ENCODE data around the gene LDHA.

Gene LDHA

GRCh38 chr11:18394275-18394927 is at the start of gene LDHA:
TSS of gene LDHA (plus strand) at chr11:18394563. CDS start at chr11:18396843, 2,280 bp downstream.
- peak; percentile 78 for DNase-seq

- no peak for DNase-seq
These were observed 46.8 kb upstream of the LDHA start for GRCh38 chr11:18347471-18348125.

GRCh38 chr11:18352581-18352980 is 41.8 kb upstream of the LDHA start:
- no peak for DNase-seq

DNA sequence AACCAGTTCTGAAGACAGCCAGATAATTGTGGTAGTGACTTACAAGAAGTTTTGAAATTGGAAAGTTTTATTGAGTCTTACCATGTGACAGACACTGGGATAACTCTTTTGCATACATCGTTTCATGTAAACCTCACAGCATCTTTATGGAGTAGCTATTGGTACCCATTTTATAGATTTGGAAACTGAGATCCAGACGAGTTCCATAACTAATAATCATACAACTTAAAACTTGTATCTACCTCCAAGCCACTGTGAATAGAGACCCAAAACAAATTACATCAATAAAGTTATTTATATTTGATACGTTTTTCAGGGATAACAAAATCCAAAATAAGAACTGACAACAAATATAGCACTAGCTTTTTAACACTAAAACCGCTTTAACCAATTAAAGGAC is 35.7 kb upstream of the LDHA start:
- DNase-seq = no peak

DNA sequence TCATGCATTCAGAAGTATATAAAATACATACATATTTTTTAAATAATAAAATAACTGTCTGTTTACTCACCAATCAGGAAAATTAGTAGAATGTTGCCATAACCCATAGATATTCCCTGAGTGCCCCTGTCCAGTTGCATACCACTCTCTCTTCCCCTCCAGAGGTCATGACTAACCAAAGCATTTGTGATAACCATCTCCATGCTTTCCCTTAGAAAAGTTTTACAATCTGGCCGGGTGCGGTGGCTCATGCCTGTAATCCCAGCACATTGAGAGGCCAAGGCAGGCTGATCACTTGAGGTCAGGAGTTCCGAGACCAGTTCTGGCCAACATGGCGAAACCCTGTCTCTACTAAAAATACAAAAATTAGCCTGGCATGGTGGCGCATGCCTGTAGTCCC is 33.2 kb upstream of the LDHA start:
- no peak for DNase-seq

GRCh38 chr11:18364495-18365073 is 29.8 kb upstream of the LDHA start:
- no peak for DNase-seq

DNA sequence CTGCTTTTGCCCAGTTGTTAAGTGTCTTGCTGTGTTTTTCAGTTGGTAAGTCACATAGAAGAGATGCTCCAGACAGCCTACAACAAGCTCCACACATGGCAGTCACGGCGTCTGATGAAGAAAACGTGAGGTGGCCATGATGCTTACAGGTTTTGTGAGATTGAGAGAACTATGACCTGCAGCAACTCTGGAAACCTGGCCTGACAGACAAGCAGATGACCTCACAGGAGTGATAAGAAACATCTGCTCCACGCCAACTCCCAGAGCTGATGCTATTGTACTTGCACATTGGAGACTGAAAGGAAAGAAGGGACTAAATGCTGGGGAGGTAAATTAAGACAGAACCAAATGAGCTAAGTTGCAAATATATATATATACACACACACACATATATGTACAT is 28.6 kb upstream of the LDHA start:
- DNase-seq = no peak

DNA sequence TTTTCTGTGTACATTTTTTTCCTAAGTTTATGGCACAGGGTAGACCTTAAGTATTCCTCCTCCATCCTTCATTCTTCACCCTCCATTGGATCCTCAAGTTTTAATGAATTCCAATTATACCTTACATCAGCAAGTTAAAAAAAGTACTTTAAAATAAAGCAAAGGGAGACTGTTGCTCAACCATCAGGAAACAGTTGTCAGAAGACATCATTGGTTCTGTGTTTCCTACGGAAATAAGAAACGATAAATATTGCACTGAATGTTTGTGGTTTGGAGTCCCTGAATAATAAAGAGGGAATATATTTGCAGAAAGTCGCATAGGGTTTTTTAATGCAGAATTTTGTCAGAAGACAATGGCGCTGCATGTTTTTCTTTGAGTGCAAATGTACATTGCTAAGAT is 28.1 kb upstream of the LDHA start:
- DNase-seq = no peak

- no peak for DNase-seq
These were observed 26.9 kb upstream of the LDHA start for GRCh38 chr11:18367431-18367830.

DNA sequence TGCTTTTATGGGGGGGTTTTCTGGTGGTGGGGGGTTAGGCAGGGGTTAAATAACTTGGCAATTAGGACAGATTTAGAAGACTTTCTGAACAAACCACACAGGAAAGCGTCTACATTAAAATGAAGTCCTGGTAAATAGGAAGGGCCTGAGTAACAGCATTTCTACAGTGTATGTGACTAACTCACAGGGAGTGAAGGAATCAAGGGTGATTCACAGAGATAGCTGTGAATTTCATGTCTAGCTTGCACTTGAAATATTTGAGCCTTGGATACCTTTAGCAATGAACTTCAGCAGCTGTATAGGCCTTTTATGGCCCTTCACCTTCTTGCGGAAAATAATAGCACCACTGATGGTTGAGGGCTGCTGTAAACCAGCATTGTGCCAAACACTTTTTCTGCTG is 26.1 kb upstream of the LDHA start:
- DNase-seq = no peak

DNA sequence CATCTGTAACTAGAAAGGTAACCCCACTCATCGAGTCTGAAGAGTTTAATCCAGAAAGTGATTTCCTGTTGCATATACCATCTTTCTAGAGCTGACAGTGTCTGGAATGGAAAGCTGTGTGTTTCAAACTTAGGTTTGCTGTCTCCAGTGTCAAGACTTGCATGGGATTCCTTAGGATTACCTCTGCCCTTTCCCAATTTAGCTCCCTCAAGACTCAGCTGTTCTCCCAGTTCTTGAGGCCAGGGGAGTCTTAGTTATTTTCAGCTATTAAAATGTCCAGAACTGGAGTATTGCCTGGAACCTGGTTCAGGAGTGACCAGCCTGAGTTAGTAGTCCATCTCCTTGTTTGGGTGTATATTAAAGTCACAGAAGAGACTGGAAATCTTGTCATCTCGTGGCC is 25.0 kb upstream of the LDHA start:
- DNase-seq = no peak

DNA sequence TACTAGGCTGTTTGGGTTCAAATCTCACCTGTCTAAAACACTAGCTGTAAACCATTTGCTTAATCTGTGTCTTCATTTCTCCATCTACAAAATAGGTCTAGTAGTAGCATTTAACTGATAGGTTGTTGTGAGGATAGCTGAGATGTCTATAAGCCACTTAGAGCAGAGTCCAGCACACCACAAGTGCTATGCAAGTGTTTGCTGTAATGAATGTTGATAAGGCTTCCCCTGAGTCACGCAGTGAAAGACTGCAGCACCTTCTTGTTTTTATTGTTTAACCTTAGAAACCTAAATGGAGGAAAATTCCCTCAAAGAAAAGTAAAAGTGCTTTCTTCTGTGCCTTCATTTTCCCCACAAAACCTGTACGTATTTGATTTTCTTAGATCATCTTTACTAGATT is 23.1 kb upstream of the LDHA start:
- no peak for DNase-seq

DNA sequence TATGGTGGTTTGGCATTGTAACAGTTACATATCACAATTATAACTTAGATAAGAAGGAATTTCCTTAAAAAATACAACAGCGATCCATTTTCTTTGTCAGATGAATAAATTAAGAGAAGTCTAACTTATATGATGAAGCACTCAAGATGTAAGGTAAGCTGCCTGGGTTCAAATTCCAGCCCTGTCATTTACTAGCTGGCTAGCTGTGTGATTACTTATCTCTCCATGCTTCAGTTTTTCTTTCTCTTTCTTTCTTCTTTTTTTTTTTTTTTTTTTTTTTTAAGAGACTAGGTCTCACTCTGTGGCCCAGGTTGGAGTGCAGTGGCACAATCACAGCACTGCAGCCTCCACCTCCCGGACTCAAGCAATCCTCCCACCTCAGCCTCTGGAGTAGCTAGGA is 22.2 kb upstream of the LDHA start:
- DNase-seq = no peak

DNA sequence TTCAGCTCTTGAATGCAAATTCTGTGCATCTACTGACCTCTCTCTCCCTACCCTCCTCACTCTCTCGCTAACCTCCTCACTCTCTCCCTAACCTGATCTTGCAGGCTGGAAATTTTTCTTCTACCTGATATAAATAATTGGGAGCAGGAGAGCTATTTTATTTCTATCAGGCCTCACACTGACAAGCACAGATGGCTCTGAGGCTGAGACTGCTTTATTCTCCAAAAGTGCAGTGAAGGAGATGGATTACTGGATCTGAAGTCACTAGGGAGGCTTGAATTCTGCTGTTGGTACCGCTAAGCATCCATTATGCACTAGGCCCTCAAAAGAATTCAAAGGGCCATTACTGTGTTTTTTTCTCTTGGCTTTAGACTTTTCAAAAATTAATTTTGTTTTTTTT is 19.4 kb upstream of the LDHA start:
- DNase-seq = no peak

- no peak for DNase-seq
These were observed 18.4 kb upstream of the LDHA start for GRCh38 chr11:18375941-18376340.

GRCh38 chr11:18379201-18379600 is 15.2 kb upstream of the LDHA start:
- DNase-seq = no peak

DNA sequence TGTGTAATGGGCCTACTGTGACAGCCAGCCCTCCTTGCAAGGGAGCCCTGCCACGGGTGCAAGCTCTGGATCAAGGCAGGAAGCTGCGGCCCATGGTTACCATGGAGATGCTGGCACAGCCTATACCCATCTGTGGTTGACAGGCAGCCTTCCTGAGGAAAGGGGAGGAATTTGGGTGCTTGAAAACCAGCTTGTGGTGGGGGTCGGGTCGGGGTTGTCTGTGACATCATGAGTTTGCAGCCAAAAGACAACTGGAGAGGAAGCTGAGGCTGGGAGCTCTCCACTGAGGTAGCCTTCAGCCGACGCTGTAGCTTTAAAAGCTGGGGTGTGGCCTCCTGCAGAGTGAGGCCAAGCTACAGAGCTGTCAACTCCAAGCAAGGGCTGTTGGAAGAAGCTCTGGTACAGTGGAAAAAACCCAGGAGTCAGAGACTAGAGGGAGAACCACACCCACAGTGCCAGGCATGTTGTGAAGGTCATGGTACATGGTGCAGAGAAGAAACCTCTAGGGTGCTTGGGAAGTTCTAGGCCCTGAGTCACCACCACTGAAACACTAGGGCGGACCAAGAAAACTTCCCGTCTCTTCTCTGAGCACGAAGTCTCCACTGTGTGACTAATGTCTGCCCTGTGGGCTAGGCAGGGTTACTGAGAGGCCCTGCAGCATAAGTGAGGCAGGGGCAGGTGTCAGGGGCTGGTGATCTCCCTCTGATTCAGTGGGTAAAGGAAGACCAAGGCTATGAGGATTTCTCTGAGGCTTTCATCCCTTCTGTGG is 10.8 kb upstream of the LDHA start:
- DNase-seq = no peak

GRCh38 chr11:18384157-18384641 is 10.2 kb upstream of the LDHA start:
- DNase-seq = no peak

GRCh38 chr11:18390088-18390487 is 4.3 kb upstream of the LDHA start:
- no peak for DNase-seq

- DNase-seq = no peak
These were observed 1.7 kb upstream of the LDHA start for GRCh38 chr11:18392434-18393321.

GRCh38 chr11:18393581-18394274 is 635 bp upstream of the LDHA start:
- DNase-seq = no peak
